Neural cell (in vitro differentiated cells): ENCODE data around the gene SLC22A14. TPM values are rescaled to one million over a fixed set of nuclear protein-coding genes. Genes with fewer than 3 reads are reported as not detected.

Source experiments
- H2AFZ ChIP-seq: fragments of 200-600, 300-800 bp; sonication (generic), shearing (Covaris generic); 2 replicates; pipeline ENCODE4 v1.6.0; 2014; ENCODE audit warnings: low read depth, mild to moderate bottlenecking, antibody characterized with exemption, low read length, moderate library complexity
- H3F3A ChIP-seq: fragments of 200-600 bp; shearing (Covaris generic); 2 replicates; pipeline ENCODE4 v1.6.1; 2016; ENCODE audit warnings: mild to moderate bottlenecking, moderate library complexity, mixed read lengths, antibody characterized with exemption, low read length; ENCODE audit not compliant: insufficient read depth, poor library complexity, severe bottlenecking
- H3K27ac ChIP-seq: fragments of 200-600, 300-800 bp; sonication (generic), shearing (Covaris generic); 2 replicates; pipeline ENCODE4 v1.5.1; 2014; ENCODE audit warnings: mild to moderate bottlenecking, low read length, moderate library complexity
- H3K27me3 ChIP-seq: fragments of 300-800, 200-600 bp; sonication (generic), shearing (Covaris generic); 2 replicates; pipeline ENCODE4 v1.6.0; 2014; ENCODE audit warnings: mild to moderate bottlenecking, low read depth, low read length, moderate library complexity; ENCODE audit not compliant: insufficient read depth
- H3K36me3 ChIP-seq: fragments of 300-800, 200-600 bp; sonication (generic), shearing (Covaris generic); 2 replicates; pipeline ENCODE4 v1.5.1; 2014; ENCODE audit warnings: mild to moderate bottlenecking, antibody characterized with exemption, low read length, moderate library complexity; ENCODE audit not compliant: insufficient read depth
- H3K4me2 ChIP-seq: fragments of 300-800, 200-600 bp; sonication (generic), shearing (Covaris generic); 2 replicates; pipeline ENCODE4 v1.6.0; 2014; ENCODE audit warnings: mild to moderate bottlenecking, low read length
- H3K4me3 ChIP-seq: fragments of 300-800, 200-600 bp; sonication (generic), shearing (Covaris generic); 2 replicates; pipeline ENCODE4 v1.5.1; 2014; ENCODE audit warnings: mild to moderate bottlenecking, low read length, moderate library complexity
- H3K79me2 ChIP-seq: fragments of 200-600 bp; shearing (Covaris generic); replicated peaks from 2 replicates; pipeline ENCODE4 v1.6.0; 2014; ENCODE audit warnings: mild to moderate bottlenecking, low read length, moderate library complexity; ENCODE audit not compliant: insufficient read depth
- H3K9ac ChIP-seq: fragments of 300-800, 200-600 bp; sonication (generic), shearing (Covaris generic); 2 replicates; pipeline ENCODE4 v1.6.1; 2016; ENCODE audit warnings: mild to moderate bottlenecking, low read length, mixed read lengths
- H3K9me2 ChIP-seq: fragments of 200-600 bp; shearing (Covaris generic); 2 replicates; pipeline ENCODE4 v1.6.1; 2016; ENCODE audit warnings: mild to moderate bottlenecking, low read length, mixed read lengths; ENCODE audit not compliant: insufficient read depth
- H3K9me3 ChIP-seq: fragments of 200-600, 300-800 bp; sonication (generic), shearing (Covaris generic); 2 replicates; pipeline ENCODE4 v1.6.1; 2016; ENCODE audit warnings: mild to moderate bottlenecking, mixed run types, low read length, moderate library complexity, mixed read lengths
- H4K20me1 ChIP-seq: fragments of 200-600 bp; shearing (Covaris generic); 2 replicates; pipeline ENCODE4 v1.6.1; 2016; ENCODE audit warnings: mild to moderate bottlenecking, mixed run types; ENCODE audit not compliant: insufficient read depth
- CTCF ChIP-seq: fragments of 450-650 bp; IDR thresholded peaks from 2 replicates; pipeline ENCODE4 v1.5.1; 2014; ENCODE audit warnings: antibody characterized with exemption, mild to moderate bottlenecking, moderate library complexity; ENCODE audit not compliant: poor library complexity, severe bottlenecking
- EP300 ChIP-seq: fragments of 450-650 bp; conservative IDR thresholded peaks from 2 replicates; pipeline ENCODE4 v1.6.1; 2014; ENCODE audit warnings: antibody characterized with exemption, mild to moderate bottlenecking, moderate library complexity; ENCODE audit not compliant: poor library complexity, severe bottlenecking
- EZH2 ChIP-seq: fragments of 200-600, 300-800 bp; shearing (Covaris generic), sonication (generic); IDR thresholded peaks from 2 replicates; pipeline ENCODE4 v1.6.1; 2014; ENCODE audit warnings: antibody characterized with exemption, low read length, borderline replicate concordance, mild to moderate bottlenecking; ENCODE audit not compliant: insufficient read depth, poor library complexity, severe bottlenecking
- MXI1 ChIP-seq: fragments of 450-650 bp; conservative IDR thresholded peaks from 2 replicates; pipeline ENCODE4 v1.6.1; 2014; ENCODE audit warnings: antibody characterized with exemption, mild to moderate bottlenecking; ENCODE audit not compliant: poor library complexity, severe bottlenecking
- POLR2AphosphoS5 ChIP-seq: IDR thresholded peaks from 2 replicates; pipeline ENCODE4 v1.6.1; 2012
- RAD21 ChIP-seq: fragments of 450-650 bp; conservative IDR thresholded peaks from 2 replicates; pipeline ENCODE4 v1.6.1; 2014; ENCODE audit warnings: antibody characterized with exemption, mild to moderate bottlenecking, moderate library complexity
- REST ChIP-seq: IDR thresholded peaks from 2 replicates; pipeline ENCODE4 v1.6.1; 2012; ENCODE audit warnings: borderline replicate concordance
- SMC3 ChIP-seq: fragments of 450-650 bp; conservative IDR thresholded peaks from 2 replicates; pipeline ENCODE4 v1.6.1; 2014; ENCODE audit warnings: antibody characterized with exemption, mild to moderate bottlenecking, moderate library complexity; ENCODE audit not compliant: poor library complexity
- TAF1 ChIP-seq: IDR thresholded peaks from 2 replicates; pipeline ENCODE4 v1.6.1; 2012; ENCODE audit warnings: low read depth
- polyA plus RNA-seq: library from polyadenylated mRNA; depleted of rRNA; stranded (reverse); fragments of >200 nt; gene quantifications from 2 replicates; pipeline ENCODE4 v1.2.3, GENCODE V29; 2014

Gene SLC22A14
- polyA plus RNA-seq, 1 donor from 2014 or later: 0.25 TPM

- Histone ChIP-seq H3K79me2 (no peaks in the 10 kb centered on the region), H3K4me3 (no peak overlapping the region), H2AFZ (no peak overlapping the region)
Measured at GRCh38 chr3:38354588-38355330, 72.7 kb downstream of the SLC22A14 start.

DNA sequence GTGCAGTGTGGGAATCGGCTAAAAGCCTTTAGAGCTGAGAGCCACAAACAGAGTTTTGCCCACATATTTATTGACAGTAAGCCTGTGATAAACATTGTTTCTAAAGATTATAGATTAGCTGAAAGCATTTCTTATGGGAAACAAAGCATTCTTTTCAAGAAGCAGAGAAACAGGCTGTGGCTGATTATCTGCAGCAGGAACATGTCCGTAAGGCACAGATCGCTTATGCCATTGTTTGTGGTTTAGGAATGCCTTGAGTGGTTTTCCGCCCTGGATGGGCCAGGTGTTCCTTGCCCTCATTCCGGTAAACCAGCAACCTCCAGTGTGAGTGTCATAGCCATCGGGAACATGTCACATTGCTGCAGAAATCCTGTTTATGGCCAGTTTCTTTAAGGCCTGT lies 76.9 kb downstream of the SLC22A14 start:
- no peak overlapping the region for H3K27ac ChIP-seq
- no peaks in the 10 kb centered on the region for H3K9me3 ChIP-seq
- no peaks in the 10 kb centered on the region for H3K36me3 ChIP-seq
- no peak overlapping the region for H2AFZ ChIP-seq
- H3K9ac ChIP-seq: no peak overlapping the region
- H3K4me3 ChIP-seq: no peak overlapping the region
- no peak overlapping the region for H3K4me2 ChIP-seq
- H3K9me2 ChIP-seq: no peaks in the 10 kb centered on the region
- H3K27me3 ChIP-seq: no peaks in the 10 kb centered on the region
- no peaks in the 10 kb centered on the region for H4K20me1 ChIP-seq
- H3K79me2 ChIP-seq: no peaks in the 10 kb centered on the region
- H3F3A ChIP-seq: no peaks in the 10 kb centered on the region
- TF ChIP-seq CTCF: no peak
- no peak for TF ChIP-seq EP300
- no peak for TF ChIP-seq SMC3
- no peak for TF ChIP-seq RAD21
- TF ChIP-seq POLR2AphosphoS5: no peak
- TF ChIP-seq EZH2: no peak
- no peak for TF ChIP-seq TAF1

More at GRCh38 chr3:38354588-38355330, 72.7 kb downstream of the SLC22A14 start:
- Histone ChIP-seq H3K9me2 (no peaks in the 10 kb centered on the region), H3K9ac (no peak overlapping the region), H3K36me3 (no peaks in the 10 kb centered on the region), H3K27ac (no peak overlapping the region), H3K4me2 (no peak overlapping the region), H3K27me3 (no peaks in the 10 kb centered on the region), H4K20me1 (no peaks in the 10 kb centered on the region), H3K9me3 (no peaks in the 10 kb centered on the region), H3F3A (no peaks in the 10 kb centered on the region)
- TF ChIP-seq TAF1: no peak
- no peak for TF ChIP-seq REST
- TF ChIP-seq POLR2AphosphoS5: no peak
- TF ChIP-seq MXI1: no peak
- TF ChIP-seq CTCF: no peak
- no peak for TF ChIP-seq EZH2
- no peak for TF ChIP-seq RAD21
- TF ChIP-seq SMC3: no peak
- no peak for TF ChIP-seq EP300
